HG03521 (cell line): Measurements from ENCODE around the gene HOXB4.
"Not testable (repeated sequence)": the region's sequence is repeated elsewhere in the genome, so short reads cannot be mapped to it uniquely, and the experiment has no call there.

Source experiments
- ATAC-seq: cut with Tn5 transposase; IDR thresholded peaks from one replicate; pipeline ENCODE4 v1.9.1; 2021; ENCODE audit warnings: mild to moderate bottlenecking, moderate library complexity; ENCODE audit not compliant: unreplicated experiment

HOXB4 gene

DNA sequence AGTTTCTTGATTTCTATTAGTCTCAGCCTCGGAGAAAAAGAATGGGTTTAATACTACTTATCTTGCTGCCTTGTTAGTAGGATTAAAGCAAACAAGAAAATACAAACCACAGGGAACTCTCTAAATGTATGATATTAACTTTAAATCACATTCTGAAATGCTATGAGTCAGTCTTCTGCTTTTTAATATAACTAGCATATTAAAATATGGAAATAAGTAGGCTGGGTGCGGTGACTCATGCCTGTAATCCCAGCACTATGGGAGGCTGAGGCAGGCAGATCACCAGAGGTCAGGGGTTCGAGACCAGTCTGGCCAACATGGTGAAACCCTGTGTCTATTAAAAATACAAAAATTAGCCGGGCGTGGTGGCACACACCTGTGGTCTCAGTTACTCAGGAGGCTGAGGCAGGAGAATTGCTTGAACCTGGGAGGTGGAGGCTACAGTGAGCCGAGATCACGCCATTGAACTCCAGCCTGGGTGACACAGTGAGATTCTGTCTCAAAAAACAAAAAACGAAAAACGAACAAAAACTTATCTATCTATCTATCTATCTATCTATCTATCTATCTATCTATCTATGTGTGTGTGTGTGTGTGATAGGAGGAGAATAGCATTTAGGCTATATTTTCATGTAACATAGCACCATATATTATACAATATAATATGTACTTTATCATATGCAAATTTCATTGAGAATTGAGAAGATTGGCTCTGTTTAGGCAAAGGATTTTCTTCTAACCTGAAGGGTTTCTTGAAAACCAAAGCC lies 42.2 kb downstream of the HOXB4 start:
- not testable (repeated sequence) for ATAC-seq

DNA sequence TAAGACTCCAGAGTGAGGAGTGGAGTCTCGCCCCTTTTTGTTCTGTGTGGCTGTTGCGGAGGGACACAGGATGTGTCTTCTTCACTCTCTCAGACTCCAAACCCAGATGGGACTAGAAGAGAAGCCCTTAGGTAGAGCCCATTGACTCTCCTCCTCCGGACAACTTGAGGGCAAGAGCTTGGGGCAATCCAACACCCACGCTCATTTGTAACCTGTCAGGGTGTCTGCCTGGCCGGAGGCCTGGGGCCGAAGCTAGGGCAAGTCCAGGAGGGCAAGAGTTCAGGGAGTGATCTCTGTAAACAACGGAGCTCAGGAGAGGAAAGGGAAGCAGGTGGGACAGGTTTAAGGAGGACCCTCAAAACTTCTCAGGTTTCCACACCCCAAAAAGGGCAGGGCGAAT lies 45.9 kb downstream of the HOXB4 start:
- no peak for ATAC-seq

GRCh38 chr17:48530887-48531272 lies 47.3 kb downstream of the HOXB4 start, which contains the start of gene HOXB1:
Gene HOXB1 (minus strand): TSS chr17:48531011. CDS start chr17:48530904, 107 bp downstream.
- no peak for ATAC-seq

- no peak for ATAC-seq
Observed at GRCh38 chr17:48530208-48530886, 47.8 kb downstream of the HOXB4 start.

DNA sequence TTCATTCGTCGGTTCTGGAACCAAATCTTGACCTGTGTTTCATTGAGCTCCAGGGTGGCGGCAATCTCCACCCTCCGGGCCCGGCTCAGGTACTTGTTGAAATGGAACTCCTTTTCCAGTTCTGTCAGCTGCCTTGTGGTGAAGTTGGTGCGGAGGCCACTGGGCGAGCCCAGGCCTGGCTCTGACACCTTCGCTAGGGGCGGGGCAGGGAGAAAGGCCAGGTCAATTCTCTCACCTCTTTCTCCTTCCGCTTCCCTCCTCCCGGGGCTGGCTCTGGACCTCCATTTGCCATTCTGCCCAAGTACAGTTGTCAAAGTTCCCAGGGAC lies 48.5 kb downstream of the HOXB4 start:
- ATAC-seq: no peak

- ATAC-seq: no peak
Observed at GRCh38 chr17:48528936-48529682, 49.0 kb downstream of the HOXB4 start.

GRCh38 chr17:48528153-48528935 lies 49.8 kb downstream of the HOXB4 start:
- no peak for ATAC-seq

DNA sequence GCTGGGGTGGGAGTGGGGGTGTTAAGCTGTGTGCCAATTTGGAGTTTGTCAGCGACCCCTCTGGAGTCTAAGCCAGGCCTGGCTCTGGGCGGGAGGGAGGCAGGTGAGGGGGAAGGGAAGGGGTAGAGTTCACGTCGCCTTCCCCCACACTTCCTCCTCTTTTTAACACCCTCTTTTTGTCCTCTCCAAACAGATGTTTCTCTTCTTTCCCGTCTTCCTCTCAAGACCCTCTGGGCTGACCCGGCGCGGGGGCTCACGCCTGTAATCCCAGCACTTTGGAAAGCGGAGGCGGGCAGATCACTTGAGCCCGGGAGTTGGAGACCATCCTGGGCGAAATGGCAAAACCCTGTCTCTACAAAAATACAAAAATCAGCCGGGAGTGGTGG lies 50.6 kb downstream of the HOXB4 start:
- ATAC-seq: no peak

- no peak for ATAC-seq
Observed at GRCh38 chr17:48526608-48527546, 51.3 kb downstream of the HOXB4 start.
